Central memory CD8-positive, alpha-beta T cell (primary cell): ENCODE measurements around the gene CADM2.
"Not testable (repeated sequence)": the region's sequence is repeated elsewhere in the genome, so short reads cannot be mapped to it uniquely, and the experiment has no call there.

Source experiments
- ATAC-seq: fragments of 150-1000 bp; cut with Tn5 transposase; replicated peaks from 2 replicates; pipeline ENCODE4 v1.10.0; 2022; ENCODE audit warnings: mild to moderate bottlenecking, moderate FRiP score, moderate number of reproducible peaks; ENCODE audit not compliant: poor library complexity, severe bottlenecking; ENCODE audit errors: extremely low read depth
- DNase-seq, 2 donors: peaks; one replicate each; pipeline ENCODE4 v3.0.0; 2021; ENCODE audit warnings: low spot score in 2 of 2
- H3K27ac Mint-ChIP-seq: one replicate; pipeline ENCODE4 v1.8.0; 2022; ENCODE audit warnings: low read depth, mild to moderate bottlenecking, moderate library complexity, mixed read lengths
- H3K27me3 Mint-ChIP-seq: one replicate; pipeline ENCODE4 v1.8.0; 2022; ENCODE audit warnings: mixed read lengths
- H3K36me3 Mint-ChIP-seq: one replicate; pipeline ENCODE4 v1.8.0; 2022; ENCODE audit warnings: mild to moderate bottlenecking, moderate library complexity, mixed read lengths; ENCODE audit not compliant: insufficient read depth
- H3K4me1 Mint-ChIP-seq: one replicate; pipeline ENCODE4 v1.8.0; 2022; ENCODE audit warnings: mixed read lengths
- H3K4me3 Mint-ChIP-seq: one replicate; pipeline ENCODE4 v1.8.0; 2022; ENCODE audit warnings: mild to moderate bottlenecking, moderate library complexity, mixed read lengths
- H3K9me3 Mint-ChIP-seq: one replicate; pipeline ENCODE4 v1.8.0; 2022; ENCODE audit warnings: mixed read lengths

CADM2 gene

GRCh38 chr3:85979034-85979433 lies 1020.2 kb downstream of the CADM2 start:
- ATAC-seq, result no peak
- no peaks in the 10 kb centered on the region for H3K27me3 Mint-ChIP-seq
- no peak overlapping the region for H3K4me3 Mint-ChIP-seq
- no peak for DNase-seq
- no peaks in the 10 kb centered on the region for H3K4me1 Mint-ChIP-seq
- no peaks in the 10 kb centered on the region for H3K36me3 Mint-ChIP-seq
- H3K9me3 Mint-ChIP-seq, result peaks cover 5% of the 10 kb centered on the region
- no peak overlapping the region for H3K27ac Mint-ChIP-seq

- not testable (repeated sequence) for H3K27ac Mint-ChIP-seq, H3K27me3 Mint-ChIP-seq, H3K36me3 Mint-ChIP-seq, ATAC-seq, H3K4me3 Mint-ChIP-seq, DNase-seq, H3K9me3 Mint-ChIP-seq, H3K4me1 Mint-ChIP-seq
These were observed 1030.8 kb downstream of the CADM2 start for GRCh38 chr3:85989581-85989980.

GRCh38 chr3:86029590-86029989 lies 1070.8 kb downstream of the CADM2 start:
- Mint-ChIP-seq H3K9me3 (peaks cover 18% of the 10 kb centered on the region), H3K27ac (no peak overlapping the region), H3K4me1 (no peaks in the 10 kb centered on the region), H3K36me3 (no peaks in the 10 kb centered on the region), H3K27me3 (no peaks in the 10 kb centered on the region), H3K4me3 (no peak overlapping the region)
- DNase-seq (no peak), ATAC-seq (no peak)

GRCh38 chr3:86037916-86038315 lies 1079.1 kb downstream of the CADM2 start:
- Mint-ChIP-seq H3K4me1 (no peaks in the 10 kb centered on the region), H3K4me3 (no peak overlapping the region), H3K27ac (no peak overlapping the region), H3K27me3 (no peaks in the 10 kb centered on the region), H3K9me3 (peaks cover 37% of the 10 kb centered on the region), H3K36me3 (no peaks in the 10 kb centered on the region)
- no peak for DNase-seq
- ATAC-seq, result no peak

GRCh38 chr3:86046436-86047136 lies 1087.8 kb downstream of the CADM2 start:
- Mint-ChIP-seq H3K27ac (no peak overlapping the region), H3K9me3 (peaks cover 24% of the 10 kb centered on the region), H3K27me3 (no peaks in the 10 kb centered on the region), H3K36me3 (peaks cover 2% of the 10 kb centered on the region), H3K4me3 (no peak overlapping the region), H3K4me1 (no peaks in the 10 kb centered on the region)
- ATAC-seq, result no peak
- DNase-seq, result no peak

GRCh38 chr3:86047161-86047560 lies 1088.4 kb downstream of the CADM2 start:
- H3K27ac Mint-ChIP-seq, result no peak overlapping the region
- peaks cover 2% of the 10 kb centered on the region for H3K36me3 Mint-ChIP-seq
- no peaks in the 10 kb centered on the region for H3K4me1 Mint-ChIP-seq
- no peaks in the 10 kb centered on the region for H3K27me3 Mint-ChIP-seq
- ATAC-seq (no peak), DNase-seq (no peak)
- peaks cover 19% of the 10 kb centered on the region for H3K9me3 Mint-ChIP-seq
- no peak overlapping the region for H3K4me3 Mint-ChIP-seq

GRCh38 chr3:86051058-86051457 lies 1092.3 kb downstream of the CADM2 start:
- H3K4me3 Mint-ChIP-seq, result no peak overlapping the region
- ATAC-seq (no peak), DNase-seq (no peak)
- peaks cover 2% of the 10 kb centered on the region for H3K36me3 Mint-ChIP-seq
- H3K27ac Mint-ChIP-seq, result no peak overlapping the region
- no peaks in the 10 kb centered on the region for H3K4me1 Mint-ChIP-seq
- H3K27me3 Mint-ChIP-seq, result no peaks in the 10 kb centered on the region
- H3K9me3 Mint-ChIP-seq, result peaks cover 19% of the 10 kb centered on the region

- H3K36me3 Mint-ChIP-seq, result peaks cover 2% of the 10 kb centered on the region
- no peak overlapping the region for H3K27ac Mint-ChIP-seq
- H3K4me3 Mint-ChIP-seq, result no peak overlapping the region
- H3K27me3 Mint-ChIP-seq, result no peaks in the 10 kb centered on the region
- no peak for ATAC-seq
- H3K4me1 Mint-ChIP-seq, result no peaks in the 10 kb centered on the region
- DNase-seq, result no peak
- H3K9me3 Mint-ChIP-seq, result peaks cover 6% of the 10 kb centered on the region
These were observed 1097.2 kb downstream of the CADM2 start for GRCh38 chr3:86056032-86056431.

GRCh38 chr3:86056962-86057361 lies 1098.2 kb downstream of the CADM2 start:
- Mint-ChIP-seq H3K27me3 (no peaks in the 10 kb centered on the region), H3K4me3 (no peak overlapping the region), H3K9me3 (no peaks in the 10 kb centered on the region), H3K27ac (no peak overlapping the region), H3K36me3 (no peaks in the 10 kb centered on the region), H3K4me1 (no peaks in the 10 kb centered on the region)
- no peak for ATAC-seq
- DNase-seq, result no peak

- H3K4me3 Mint-ChIP-seq, result no peak overlapping the region
- ATAC-seq, result no peak
- no peaks in the 10 kb centered on the region for H3K9me3 Mint-ChIP-seq
- no peaks in the 10 kb centered on the region for H3K4me1 Mint-ChIP-seq
- H3K27me3 Mint-ChIP-seq, result no peaks in the 10 kb centered on the region
- no peaks in the 10 kb centered on the region for H3K36me3 Mint-ChIP-seq
- H3K27ac Mint-ChIP-seq, result no peak overlapping the region
- no peak for DNase-seq
These were observed 1115.0 kb downstream of the CADM2 start for GRCh38 chr3:86073799-86074198.

GRCh38 chr3:86087160-86087871 lies 1128.5 kb downstream of the CADM2 start:
- ATAC-seq, result no peak
- no peaks in the 10 kb centered on the region for H3K27me3 Mint-ChIP-seq
- no peak for DNase-seq

GRCh38 chr3:86104154-86104553 lies 1145.4 kb downstream of the CADM2 start:
- ATAC-seq, result no peak
- H3K4me1 Mint-ChIP-seq, result no peaks in the 10 kb centered on the region

More at GRCh38 chr3:86087160-86087871, 1128.5 kb downstream of the CADM2 start:
- no peaks in the 10 kb centered on the region for H3K4me1 Mint-ChIP-seq
- H3K4me3 Mint-ChIP-seq, result no peak overlapping the region
- peaks cover 25% of the 10 kb centered on the region for H3K9me3 Mint-ChIP-seq
- no peak overlapping the region for H3K27ac Mint-ChIP-seq
- H3K36me3 Mint-ChIP-seq, result peaks cover 2% of the 10 kb centered on the region

GRCh38 chr3:86109434-86109833 lies 1150.6 kb downstream of the CADM2 start:
- DNase-seq (no peak), ATAC-seq (no peak)
- no peaks in the 10 kb centered on the region for H3K36me3 Mint-ChIP-seq
- H3K9me3 Mint-ChIP-seq, result peaks cover 24% of the 10 kb centered on the region
- H3K4me3 Mint-ChIP-seq, result no peak overlapping the region
- no peaks in the 10 kb centered on the region for H3K4me1 Mint-ChIP-seq
- no peak overlapping the region for H3K27ac Mint-ChIP-seq
- H3K27me3 Mint-ChIP-seq, result no peaks in the 10 kb centered on the region

More at GRCh38 chr3:86104154-86104553, 1145.4 kb downstream of the CADM2 start:
- Mint-ChIP-seq H3K36me3 (no peaks in the 10 kb centered on the region), H3K27me3 (no peaks in the 10 kb centered on the region), H3K27ac (no peak overlapping the region), H3K4me3 (no peak overlapping the region), H3K9me3 (peaks cover 30% of the 10 kb centered on the region)
- DNase-seq, result no peak
